Activated T-helper 9 cell treated with anti-CD3 and anti-CD28 coated beads, Interleukin-2, amount 50 U/mL, for 16 hours (primary cell): ENCODE results near the gene POPDC2.
"Not testable (repeated sequence)": the region's sequence is repeated elsewhere in the genome, so short reads cannot be mapped to it uniquely, and the experiment has no call there.

Source experiments
- DNase-seq: peaks from one replicate; pipeline ENCODE4 v3.0.0-alpha.2; 2020; ENCODE audit warnings: low read depth

POPDC2 gene

DNA sequence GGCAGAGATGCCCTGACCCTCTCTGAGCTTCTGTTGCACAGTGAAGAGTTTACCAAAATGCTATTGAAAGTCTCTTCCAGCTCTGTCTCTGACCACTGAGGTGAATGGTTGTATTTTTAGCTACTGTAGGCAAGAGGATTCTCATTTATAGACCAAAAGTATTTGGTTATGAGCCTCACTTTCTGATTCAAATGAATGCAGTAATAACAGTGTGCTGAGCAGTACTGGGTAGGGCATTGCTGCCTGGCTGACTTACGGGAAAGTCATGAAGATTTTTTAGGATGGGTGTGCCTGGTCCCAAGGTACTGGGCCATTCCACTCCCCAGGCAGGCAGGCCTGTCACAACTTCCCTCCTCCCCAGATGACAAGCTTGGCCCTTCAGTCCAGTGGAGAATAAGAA lies 47.2 kb downstream of the POPDC2 start:
- DNase-seq = no peak

DNA sequence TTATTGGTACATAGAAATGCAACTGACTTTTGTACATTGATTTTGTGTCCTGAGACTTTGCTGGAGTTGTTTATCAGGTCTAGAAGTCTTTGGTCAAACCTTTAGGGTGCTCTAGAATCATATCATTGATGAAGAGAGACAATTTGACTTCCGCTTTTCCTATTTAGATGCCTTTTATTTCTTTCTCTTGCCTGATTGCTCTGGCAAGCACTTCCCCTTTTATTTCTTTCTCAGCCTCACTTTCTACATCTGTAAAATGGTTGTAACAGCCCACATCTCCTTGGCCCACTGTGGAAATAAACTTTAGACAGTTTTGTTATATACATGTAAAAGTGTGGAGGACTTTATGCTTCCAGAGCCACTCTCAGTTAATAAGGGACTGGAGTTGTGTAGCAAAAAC lies 48.7 kb downstream of the POPDC2 start:
- DNase-seq = no peak

DNA sequence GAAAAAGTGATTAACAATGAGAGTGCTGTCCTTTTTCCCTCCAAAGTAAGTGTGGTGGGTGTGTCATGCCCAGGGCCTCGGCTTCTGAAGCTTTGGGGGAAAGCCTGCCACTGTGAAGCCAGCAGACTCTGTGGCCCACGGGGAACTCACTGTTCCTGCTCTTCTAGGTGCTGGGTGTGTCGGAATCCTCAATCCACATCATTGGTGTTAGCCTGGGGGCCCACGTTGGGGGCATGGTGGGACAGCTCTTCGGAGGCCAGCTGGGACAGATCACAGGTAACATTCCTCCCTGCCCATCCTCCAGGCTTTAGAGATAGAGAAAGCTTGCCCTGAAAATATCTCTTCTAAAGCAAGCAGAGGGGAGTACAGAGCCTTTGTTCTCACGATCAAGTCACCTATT lies 51.1 kb downstream of the POPDC2 start:
- no peak for DNase-seq

DNA sequence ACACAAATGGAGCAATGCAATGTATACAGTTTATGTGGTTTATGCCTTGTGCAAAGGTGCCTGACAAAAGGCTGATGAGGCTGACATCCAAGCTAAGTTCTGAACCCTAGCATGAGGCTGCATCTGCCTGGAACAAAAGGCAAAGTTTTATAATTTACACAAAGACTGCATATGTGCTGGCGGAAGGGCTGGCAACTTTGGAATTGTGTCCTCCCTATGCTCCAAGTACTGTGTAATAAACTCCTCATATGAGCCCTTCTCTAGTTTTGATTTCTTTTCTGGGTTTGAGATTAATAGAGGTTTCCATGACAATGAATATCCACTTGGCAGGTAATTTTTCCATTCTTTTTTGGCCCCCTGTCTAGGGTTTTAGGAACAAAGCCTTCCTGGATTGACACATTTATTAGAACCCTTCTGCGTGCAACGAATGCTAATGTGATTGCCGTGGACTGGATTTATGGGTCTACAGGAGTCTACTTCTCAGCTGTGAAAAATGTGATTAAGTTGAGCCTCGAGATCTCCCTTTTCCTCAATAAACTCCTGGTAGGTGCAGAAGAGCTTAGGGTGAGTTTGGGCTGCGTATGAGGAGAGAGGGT lies 51.9 kb downstream of the POPDC2 start:
- no peak for DNase-seq

DNA sequence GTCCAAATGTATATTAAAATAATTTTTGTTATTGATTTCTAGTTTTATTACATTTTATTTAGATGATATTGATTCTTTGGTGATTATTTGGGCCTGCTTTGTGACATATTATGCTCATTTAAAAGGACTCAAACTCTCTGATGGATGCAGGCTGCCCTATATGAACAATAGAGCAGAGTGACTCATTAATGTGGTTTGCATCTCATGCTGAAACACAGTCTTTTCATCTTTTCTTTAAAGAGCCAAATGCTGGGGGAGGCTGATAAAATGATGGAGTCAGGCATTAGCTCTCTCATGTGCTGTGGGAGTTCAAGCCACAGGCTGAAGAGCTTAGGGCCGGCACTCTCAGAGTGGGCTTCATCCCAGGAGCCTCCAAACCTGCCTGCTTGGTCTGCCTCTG lies 55.5 kb downstream of the POPDC2 start:
- no peak for DNase-seq

DNA sequence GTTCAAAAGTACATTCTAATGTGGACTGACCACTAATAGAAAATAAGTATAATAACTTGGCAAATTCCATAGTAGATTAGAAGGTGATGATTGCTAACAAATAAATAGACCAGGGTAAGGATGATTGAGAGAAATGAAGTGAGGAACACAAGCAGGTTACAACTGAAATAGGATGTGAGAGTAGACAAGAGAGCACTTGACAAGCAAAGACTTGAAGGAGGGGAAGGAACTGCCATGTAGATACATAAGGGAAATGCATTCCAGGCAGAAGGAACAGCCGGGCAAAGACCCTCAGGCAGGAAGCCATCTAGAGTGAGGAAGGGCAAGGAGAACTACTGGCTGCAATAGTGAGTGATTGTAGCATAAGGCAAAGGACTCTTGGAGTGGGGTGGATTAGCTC lies 57.7 kb downstream of the POPDC2 start:
- DNase-seq = no peak

DNA sequence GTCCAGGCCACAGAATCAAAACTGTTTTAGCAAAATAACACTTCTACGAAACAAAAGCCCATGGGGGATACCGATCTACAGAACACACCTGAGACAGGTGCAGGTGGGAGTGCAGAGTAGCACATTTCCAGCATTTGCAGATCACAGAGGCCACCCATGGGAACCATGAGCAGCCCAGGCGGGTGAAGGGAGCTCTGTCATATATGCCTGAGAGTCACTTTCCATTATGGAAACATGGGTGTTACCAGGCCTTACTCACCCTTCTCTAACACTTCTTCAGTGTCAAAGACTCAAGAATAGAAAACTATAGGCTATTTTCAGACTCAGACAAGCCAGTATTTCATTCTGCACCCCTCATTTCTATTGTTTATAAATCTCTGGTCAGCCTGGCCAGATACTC lies 59.2 kb downstream of the POPDC2 start:
- no peak for DNase-seq

DNA sequence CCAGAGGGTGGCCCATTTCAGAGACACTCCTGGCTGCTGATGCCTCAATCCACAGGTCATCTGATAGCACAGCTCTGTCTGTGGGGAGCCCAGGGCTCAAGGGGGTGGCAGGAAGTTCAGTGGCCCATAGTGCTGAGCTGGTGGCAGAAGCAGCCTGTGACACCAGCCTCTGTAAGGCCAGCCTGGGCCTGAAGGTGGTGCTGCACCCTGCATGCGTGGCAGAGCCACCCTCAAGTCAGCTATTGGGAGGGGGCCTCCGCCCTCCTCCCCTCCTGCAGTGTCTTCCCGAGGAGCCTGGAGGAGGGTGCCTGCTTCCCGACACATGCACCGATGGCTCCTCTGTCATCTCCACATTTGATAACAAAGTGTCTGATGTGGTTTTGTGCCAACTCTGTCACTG lies 59.7 kb downstream of the POPDC2 start:
- DNase-seq = no peak

DNA sequence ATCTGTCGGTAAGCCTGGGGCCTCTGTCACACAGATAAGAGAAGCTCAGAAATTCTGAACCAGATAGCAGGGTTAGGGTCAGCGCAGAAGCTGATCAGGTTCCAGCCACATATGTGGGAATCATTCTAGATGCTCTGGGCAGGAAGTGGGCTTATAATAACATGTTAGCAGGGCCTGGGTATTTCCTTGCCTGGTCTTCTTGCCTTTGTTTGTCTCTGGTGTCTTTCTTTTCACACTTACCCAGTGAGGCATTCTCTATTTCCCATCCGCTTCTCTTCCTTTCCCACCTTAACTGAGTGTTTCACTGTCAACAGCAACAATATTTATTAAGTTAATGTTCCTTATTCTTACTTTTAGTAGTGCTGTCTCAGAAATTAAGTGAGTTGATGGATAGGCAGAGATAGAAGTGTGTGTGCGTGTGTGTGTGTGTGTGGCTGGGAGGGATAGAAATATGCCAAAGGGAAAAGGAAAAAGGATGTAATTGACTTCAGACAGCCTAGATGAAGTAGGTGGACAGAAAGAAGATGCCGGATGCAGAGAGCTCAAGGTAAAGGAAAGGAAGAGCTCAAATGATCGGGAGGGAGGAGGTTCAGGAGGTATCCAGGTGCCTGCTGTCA lies 60.7 kb downstream of the POPDC2 start:
- no peak for DNase-seq

DNA sequence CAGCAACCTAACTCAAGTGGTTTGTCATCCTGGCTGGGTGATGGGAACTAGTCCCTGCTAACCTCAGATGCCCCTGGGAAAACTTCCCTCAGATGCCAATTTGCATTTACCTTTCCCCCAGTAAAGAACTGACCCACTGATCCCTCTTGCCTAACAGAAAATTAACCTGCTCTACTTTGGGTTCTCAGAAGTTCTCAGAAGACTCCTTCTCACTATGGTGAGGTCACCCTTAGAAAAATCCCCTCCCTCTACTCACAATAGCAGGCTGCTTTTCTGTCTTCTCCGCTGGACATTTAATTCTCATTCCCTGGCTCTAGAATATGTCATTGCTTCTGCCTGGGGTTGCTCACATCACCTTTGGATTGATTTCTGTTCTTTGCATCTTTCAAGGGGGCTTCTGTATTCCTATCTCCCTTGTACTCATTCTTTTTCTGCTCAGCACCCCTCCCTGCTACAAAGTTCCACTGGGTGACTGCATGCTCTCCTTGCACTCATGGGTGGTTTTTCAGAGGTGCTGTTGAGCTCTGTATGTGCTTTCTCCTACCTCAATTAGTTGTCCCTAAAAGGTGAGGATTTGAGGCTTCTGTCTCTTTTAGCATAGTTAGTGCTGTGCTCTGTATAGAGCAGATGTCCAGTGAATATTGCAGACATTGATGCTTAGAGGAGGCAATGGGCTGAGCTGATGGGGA lies 61.8 kb downstream of the POPDC2 start:
- no peak for DNase-seq

DNA sequence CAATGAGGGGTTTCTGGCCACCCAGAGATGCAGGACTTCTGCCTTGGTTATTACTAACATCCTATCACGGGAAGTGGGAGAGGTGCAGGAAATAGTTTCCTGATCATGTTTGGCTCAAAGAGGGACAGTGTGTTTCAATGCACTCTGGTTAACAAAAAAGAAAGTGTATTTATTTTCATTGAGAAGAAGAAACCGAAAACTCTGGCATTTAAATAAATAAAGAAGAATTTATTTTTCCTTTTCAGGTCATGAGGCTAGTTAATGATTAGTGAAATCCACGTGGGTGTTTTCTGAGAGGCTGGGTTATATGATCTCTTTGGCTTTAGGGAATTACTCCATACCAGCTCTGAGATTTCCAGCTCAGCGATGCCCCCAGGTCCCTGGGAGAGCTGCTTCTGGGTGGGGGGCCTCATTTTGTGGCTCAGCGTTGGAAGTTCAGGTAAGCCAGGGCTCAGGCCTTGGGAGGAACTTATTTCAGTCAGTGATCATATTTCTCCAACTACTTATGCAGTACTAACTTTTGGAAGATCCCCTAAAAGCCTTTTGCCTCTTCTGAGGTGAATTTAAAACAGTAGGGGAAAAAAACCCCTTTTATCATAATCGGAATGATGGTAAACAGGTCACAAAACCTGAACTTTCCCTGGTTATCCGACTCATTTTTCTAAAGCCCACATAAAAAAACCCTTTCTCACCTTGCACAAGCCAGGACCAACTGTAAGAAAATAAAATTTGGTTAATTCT lies 62.7 kb downstream of the POPDC2 start, which contains the start of gene PLA1A:
Gene PLA1A, plus strand, starts transcription at position 338 of the 741 bp plus-strand sequence. Its CDS starts 29 bp downstream, at position 367.
- no peak for DNase-seq

DNA sequence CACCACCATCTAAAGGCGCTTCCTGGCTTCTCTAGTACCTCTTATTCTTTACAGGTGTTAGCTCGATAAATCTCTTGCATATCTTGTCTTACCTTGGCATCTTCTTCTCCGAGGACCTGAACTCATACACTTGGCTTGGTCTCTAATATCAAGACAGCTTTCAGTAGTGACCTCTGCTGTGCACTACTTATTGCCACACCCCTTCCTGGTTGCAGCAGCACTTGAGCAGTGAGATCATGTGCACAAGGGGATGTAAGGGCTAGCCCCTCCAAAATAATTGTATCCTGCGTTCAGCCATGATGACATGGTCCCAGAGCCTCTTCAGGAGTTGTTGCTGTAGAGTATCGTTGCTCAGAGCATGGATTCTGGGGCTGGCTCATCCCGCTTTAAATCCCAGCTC lies 64.0 kb downstream of the POPDC2 start:
- no peak for DNase-seq

DNA sequence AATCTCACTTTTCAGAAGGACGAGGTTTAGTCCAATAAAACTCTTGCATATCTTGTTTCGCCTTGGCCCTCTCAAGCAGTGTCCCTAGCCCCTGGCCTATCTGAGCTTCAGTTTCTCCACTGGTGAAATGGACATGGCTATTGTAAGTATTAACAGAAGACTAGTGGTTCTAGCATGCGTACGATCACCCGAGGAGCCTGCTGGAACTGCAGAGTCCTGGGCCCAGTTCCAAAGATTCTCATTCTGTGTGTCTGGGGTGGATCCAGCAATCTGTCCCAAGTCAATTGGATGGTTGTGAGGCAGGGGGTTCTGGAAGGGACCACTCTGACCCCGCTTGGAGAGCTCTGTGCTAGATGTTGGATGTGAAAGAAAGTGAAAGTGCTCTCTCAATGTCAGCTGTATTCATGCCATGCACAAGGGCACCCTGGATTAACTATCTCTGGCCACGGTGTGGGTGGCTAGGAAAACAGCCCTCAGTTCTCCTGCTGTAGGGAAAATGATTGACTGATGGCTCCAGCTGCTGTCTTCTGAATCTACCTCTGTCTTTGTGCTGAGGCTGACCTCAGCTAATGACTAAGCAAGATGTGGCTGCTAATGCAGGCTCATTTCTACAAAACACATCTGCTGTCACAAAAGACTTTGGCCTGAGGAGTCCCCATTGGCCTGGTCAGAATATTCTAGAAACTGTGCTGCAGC lies 64.6 kb downstream of the POPDC2 start:
- DNase-seq = no peak

DNA sequence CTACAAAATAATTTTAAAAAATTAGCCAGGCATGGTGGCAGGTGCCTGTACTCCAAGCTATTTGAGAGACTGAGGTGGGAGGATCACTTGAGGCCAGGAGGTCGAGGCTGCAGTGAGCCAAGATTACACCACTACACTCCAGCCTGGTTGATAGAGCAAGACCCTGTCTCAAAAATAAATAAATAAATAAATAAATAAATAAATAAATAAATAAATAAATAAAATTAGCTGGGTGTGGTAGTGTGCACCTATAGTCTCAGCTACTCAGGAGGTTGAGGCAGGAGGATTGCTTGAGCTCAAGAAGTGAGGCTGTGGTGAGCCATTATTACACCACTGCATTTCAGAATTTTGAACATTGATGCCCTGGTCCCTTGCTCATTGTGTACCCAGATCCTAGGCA lies 65.5 kb downstream of the POPDC2 start:
- DNase-seq = not testable (repeated sequence)

DNA sequence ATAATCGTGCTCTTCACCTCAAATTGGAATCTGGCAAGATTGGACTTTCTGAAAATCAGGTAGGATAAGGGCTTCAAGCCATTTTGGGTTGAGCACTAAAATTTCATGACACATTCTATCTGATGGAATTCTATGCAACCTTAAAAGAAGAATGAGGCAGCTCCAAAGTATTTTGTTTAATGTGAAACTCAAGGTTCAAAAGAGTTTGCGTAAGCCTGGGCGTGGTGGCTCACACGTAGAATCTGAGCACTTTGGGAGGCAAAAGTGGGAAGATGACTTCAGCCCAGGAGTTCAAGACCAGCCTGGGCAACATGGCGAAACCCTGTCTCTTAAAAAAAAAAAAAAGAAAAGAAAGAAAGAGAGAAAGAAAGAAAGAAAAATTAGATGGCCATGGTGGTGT lies 66.3 kb downstream of the POPDC2 start:
- DNase-seq = no peak

DNA sequence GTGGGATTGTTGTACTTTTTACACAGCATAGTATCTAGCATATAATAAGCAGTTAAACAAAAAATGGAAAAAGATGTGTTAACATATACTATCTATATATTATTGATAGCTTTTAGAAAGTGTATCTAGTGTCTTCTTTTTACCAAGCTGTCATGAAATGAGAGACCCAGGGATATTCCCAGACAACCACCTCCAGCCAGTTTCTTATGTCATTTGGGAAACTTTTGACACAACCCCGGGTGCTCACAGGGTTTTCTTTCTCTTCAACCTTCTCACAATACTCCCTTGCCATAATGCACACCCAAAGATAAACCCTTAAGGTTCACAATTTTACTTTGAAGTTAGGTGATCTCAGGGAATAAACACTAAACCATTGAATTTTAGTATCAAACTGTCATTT lies 67.5 kb downstream of the POPDC2 start:
- DNase-seq = no peak
